ENCODE data around the gene ACAA1. TPM values are rescaled to one million over a fixed set of nuclear protein-coding genes. Genes with fewer than 3 reads are reported as not detected.
A peak's percentile ranks its signal among the peaks of the same experiment; 100 is the strongest.

ACAA1 gene
- total and polyA plus RNA-seq, 10 donors = 68.4 to 120 (median 82.5) TPM

- DNase-seq = no peak
- H3K27ac ChIP-seq = no peak overlapping the region
- H3K36me3 ChIP-seq = no peaks in the 10 kb centered on the region
- intact Hi-C loops (cut with DNase I; ENCODE audit: low total_unique reads) = no loop called here
- WGBS, 5 donors = 81 to 90% (median 86%) methylated on average over 4 of the region's 4 CpGs
- H3K27me3 ChIP-seq (replicated peaks in 1 of 7) = no peaks in the 10 kb centered on the region
- H3K9me3 ChIP-seq = no peaks in the 10 kb centered on the region
- no peak overlapping the region for H3K4me3 ChIP-seq
- no peak for TF ChIP-seq POLR2AphosphoS5 (IDR thresholded peaks at IDR 0.05)
- no peak for TF ChIP-seq POLR2A (IDR thresholded peaks at IDR 0.05)
- no peak for TF ChIP-seq CTCF (IDR thresholded peaks at IDR 0.05 in 8 of 11, conservative IDR thresholded peaks at IDR 0.05 in 3 of 11)
- peaks cover 12 to 78% (median 49%) of the 10 kb centered on the region in 6 donors for H3K4me1 ChIP-seq
Observed at GRCh38 chr3:38167591-38167990, 30.7 kb upstream of the ACAA1 start.

- peaks cover 12 to 60% (median 41%) of the 10 kb centered on the region in 6 donors for H3K4me1 ChIP-seq
- no peaks in the 10 kb centered on the region for H3K9me3 ChIP-seq
- TF ChIP-seq POLR2AphosphoS5 (IDR thresholded peaks at IDR 0.05) (no peak), POLR2A (IDR thresholded peaks at IDR 0.05) (no peak), CTCF (IDR thresholded peaks at IDR 0.05 in 8 of 11, conservative IDR thresholded peaks at IDR 0.05 in 3 of 11) (no peak)
- 1 to 2% (median 1%) methylated on average over 26 to 62 of the region's 62 CpGs for WGBS, 5 donors
- no peaks in the 10 kb centered on the region for H3K27me3 ChIP-seq (replicated peaks in 1 of 7)
- peak overlapping the region; percentile 69 to 89 (median 78) for H3K4me3 ChIP-seq
- H3K36me3 ChIP-seq = no peaks in the 10 kb centered on the region
- DNase-seq = no peak
- H3K27ac ChIP-seq = peak overlapping the region; percentile 92 to 99 (median 96)
- intact Hi-C loops (cut with DNase I; ENCODE audit: low total_unique reads) = no loop called here
Observed at GRCh38 chr3:38165722-38166387, 28.9 kb upstream of the ACAA1 start.

GRCh38 chr3:38164952-38165721, 28.2 kb upstream of the ACAA1 start, which contains the start of gene OXSR1:
OXSR1 (plus strand) TSS chr3:38165537; CDS start chr3:38165877, 340 bp downstream.
- Histone ChIP-seq H3K27ac (peak within 1 kb of the TSS; percentile 92 to 99 (median 96)), H3K4me1 (peaks cover 12 to 54% (median 38%) of the 10 kb centered on the region in 6 donors), H3K36me3 (no peaks in the 10 kb centered on the region), H3K4me3 (peak within 1 kb of the TSS; percentile 69 to 89 (median 78)), H3K9me3 (no peaks in the 10 kb centered on the region), H3K27me3 (replicated peaks in 1 of 7) (no peaks in the 10 kb centered on the region)
- intact Hi-C loops (cut with DNase I; ENCODE audit: low total_unique reads) = no loop called here
- peak; percentile 99 for DNase-seq
- peak in 3 of 11 experiments; percentile 0 to 22 (median 17) for TF ChIP-seq CTCF (IDR thresholded peaks at IDR 0.05 in 8 of 11, conservative IDR thresholded peaks at IDR 0.05 in 3 of 11)
- TF ChIP-seq POLR2AphosphoS5 (IDR thresholded peaks at IDR 0.05) = peak; percentile 95 to 97 (median 95)
- TF ChIP-seq POLR2A (IDR thresholded peaks at IDR 0.05) = peak; percentile 68 to 89 (median 82)
- WGBS, 5 donors = 0% methylated on average over 43 to 57 of the region's 57 CpGs

GRCh38 chr3:38164643-38164951, 27.7 kb upstream of the ACAA1 start:
- H3K27ac ChIP-seq = peak overlapping the region; percentile 92 to 99 (median 96)
- no peaks in the 10 kb centered on the region for H3K9me3 ChIP-seq
- 1 to 2% (median 1%) methylated on average over 17 of the region's 17 CpGs for WGBS, 5 donors
- no peak for DNase-seq
- H3K4me1 ChIP-seq = peaks cover 12 to 49% (median 35%) of the 10 kb centered on the region in 6 donors
- no peaks in the 10 kb centered on the region for H3K27me3 ChIP-seq (replicated peaks in 1 of 7)
- intact Hi-C loops (cut with DNase I; ENCODE audit: low total_unique reads) = no loop called here
- peak overlapping the region; percentile 35 to 89 (median 74) for H3K4me3 ChIP-seq
- no peak for TF ChIP-seq POLR2AphosphoS5 (IDR thresholded peaks at IDR 0.05)
- TF ChIP-seq CTCF (IDR thresholded peaks at IDR 0.05 in 8 of 11, conservative IDR thresholded peaks at IDR 0.05 in 3 of 11) = no peak
- no peak for TF ChIP-seq POLR2A (IDR thresholded peaks at IDR 0.05)
- no peaks in the 10 kb centered on the region for H3K36me3 ChIP-seq
